HG02938 (cell line): ENCODE results near the gene NACA.
A peak's percentile ranks its signal among the peaks of the same experiment; 100 is the strongest.
"Not testable (repeated sequence)": the region's sequence is repeated elsewhere in the genome, so short reads cannot be mapped to it uniquely, and the experiment has no call there.

Experiments
- ATAC-seq: cut with Tn5 transposase; IDR thresholded peaks from one replicate; pipeline ENCODE4 v1.9.1; 2021; ENCODE audit warnings: mild to moderate bottlenecking, moderate library complexity; ENCODE audit not compliant: unreplicated experiment

The NACA gene

DNA sequence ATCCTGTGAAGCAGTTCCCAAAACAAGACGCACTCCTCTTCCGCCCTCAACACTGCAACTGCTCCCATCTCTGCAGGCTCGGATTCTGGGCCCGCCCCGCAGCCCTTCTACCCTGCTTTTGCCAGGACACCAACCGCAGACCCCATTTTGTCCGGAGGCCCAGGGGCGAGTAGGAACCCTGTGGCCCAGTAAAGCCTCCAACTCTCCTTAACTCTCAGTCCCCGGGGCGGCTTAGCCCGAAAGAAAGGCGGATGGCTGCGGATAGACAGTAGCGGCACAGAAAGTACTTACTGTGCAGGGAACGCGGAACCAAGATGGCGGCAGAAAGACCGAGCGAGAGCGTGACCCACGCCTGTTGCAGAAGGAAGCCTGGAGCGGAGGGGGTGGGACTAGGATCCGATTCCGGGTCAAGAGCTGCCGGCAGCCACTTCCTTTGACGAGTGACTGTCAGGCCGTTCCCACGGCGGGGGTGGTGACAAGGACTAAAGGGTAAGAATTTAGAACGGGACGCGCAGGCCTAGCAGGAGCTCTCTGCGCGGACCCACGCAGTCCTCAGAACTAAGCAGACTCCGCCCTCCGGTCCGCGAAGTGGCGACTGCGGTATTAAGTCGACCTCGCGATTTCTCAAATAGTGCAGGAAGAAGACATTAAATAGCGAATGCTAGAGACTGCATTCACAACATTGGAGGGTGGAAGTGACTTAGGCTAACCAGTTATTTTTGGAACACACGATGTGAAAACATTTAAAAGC, at the start of gene NACA:
NACA (minus strand) TSS at position 328 of the 751 bp plus-strand sequence. CDS start 778 bp downstream, outside the sequence.
- peak; percentile 92 for ATAC-seq

DNA sequence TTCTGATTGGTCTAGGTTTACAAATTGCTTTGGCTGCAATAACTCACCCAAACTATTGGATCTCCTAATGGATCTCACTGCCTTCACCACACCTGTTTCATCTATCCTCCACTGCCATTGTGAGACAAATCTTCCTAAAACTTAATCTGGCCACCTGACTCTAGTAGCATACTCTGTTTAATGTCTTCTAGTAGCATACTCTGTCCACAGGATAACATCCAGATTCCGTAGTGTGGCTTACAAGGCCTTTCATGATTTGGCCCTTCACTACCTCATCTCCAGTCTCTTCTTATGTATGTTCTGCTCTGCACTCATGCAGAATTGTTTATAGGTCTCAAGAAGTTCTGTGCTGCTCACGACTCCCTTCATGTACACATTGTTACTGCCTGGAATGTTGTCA, 48.0 kb upstream of the NACA start:
- no peak for ATAC-seq

DNA sequence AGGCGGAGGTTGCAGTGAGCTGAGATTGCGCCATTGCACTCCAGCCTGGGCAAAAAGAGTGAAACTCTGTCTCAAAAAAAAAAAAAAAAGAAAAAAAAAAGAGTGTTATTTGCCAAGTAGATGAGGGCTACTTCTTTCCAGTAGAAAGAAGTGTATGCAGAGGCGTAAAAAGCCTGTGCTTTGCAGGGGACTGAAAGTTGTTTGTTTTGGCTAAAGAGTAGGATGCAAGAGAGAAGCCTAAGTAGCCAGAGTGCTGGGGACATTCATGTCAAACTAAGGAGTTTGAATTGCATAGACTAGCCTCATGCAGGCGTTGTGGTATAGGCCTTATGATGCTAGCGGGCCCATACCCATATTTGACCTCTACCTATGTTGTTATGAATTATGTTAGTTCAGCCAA, 47.5 kb upstream of the NACA start:
- no peak for ATAC-seq

DNA sequence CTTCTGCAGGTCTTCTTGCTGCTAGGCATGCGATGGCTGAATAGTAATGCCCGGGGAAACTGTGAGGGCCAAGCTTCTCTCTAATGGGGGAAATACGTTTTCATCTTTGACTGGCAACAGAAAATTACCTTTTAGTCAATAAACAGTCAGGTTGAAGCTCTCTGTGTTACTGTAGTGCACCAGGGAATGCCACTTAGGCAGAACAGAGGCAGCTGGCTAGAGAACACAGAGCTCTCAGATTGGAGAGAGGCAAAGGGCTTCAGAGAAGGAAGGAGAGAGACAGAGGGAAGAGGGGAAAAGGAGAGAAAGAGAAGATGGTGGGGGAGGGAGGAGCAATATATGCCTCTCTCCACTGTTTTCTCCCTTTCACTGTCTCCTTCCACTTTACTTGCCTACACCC, 44.8 kb upstream of the NACA start:
- ATAC-seq = no peak

DNA sequence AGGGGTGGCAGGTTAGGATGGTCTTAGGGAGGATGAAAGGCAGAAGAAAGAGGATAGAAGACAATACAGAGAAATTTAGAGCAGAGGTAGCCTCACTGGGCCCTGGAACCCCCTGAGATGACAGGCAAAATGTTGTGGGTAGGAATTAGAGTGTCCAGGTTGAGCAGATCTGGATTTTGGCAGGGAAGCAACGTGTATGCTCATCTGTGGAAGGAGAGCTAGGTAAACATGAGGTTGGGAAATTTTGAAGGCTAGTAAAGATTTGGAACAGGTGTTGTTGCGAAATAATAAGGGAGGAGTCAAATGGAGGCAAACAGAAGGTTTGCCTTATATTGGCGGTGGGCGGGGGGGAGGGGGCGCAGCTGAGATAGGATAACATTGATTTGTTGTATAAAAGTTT, 43.3 kb upstream of the NACA start:
- no peak for ATAC-seq

DNA sequence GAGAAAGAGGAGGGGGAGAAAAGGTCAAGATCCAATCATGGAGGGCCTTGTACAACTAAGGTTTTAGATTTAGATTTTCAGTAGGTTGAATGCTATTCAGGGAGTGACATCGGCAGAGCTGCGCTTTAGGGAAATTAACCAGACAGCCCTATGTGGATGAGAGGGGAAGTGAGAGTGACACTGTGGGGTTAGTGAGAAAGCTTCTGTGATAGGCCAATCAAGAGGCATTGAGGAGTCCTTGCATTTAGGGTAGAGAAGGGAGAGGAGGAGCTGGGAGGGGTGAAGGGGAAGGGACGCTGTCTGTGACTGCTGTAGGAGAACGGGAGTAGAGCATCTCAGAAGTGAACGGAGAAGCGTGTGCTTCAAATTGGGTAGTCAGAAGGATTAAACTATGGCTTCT, 41.4 kb upstream of the NACA start:
- peak; percentile 95 for ATAC-seq

DNA sequence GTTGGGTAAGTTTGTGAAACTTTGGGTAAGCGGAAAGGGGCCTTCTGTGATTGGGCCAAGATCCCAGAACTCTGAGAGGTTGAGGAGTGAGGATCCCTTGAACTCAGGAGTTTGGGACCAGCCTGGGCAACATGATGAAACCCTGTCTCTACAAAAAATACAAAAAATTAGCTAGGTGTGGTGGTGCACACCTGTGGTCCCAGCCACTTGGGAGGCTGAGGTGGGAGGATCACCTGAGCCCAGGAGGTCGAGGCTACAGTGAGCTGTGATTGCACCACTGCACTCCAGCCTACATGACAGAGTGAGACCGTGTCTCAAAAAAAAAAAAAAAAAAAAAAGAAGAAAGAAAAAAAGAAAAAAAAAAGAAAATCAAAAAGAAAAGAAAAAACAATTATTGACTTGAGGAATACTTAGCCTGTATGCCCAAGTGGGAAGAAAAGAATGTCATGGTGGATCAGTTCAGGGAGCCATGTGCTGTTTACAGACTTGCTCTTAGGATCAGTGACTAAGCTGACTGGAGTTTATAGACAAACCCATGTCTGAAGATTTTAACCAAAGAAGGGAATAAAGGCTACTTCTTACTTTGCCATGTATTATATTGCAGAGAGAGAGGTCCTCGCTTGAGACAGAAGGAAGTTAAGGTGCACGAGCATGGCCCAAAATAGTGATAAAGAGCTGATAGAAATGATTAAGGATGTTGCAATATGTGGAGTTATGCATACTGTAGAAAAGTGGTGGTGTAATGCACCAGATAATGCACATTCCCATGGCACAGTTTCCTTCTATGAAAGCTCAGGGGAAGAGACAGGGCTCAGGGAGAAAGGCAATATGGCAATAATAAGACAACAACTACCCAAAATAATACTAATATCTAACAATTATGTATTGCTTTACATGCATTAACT, 38.9 kb upstream of the NACA start:
- ATAC-seq = no peak

DNA sequence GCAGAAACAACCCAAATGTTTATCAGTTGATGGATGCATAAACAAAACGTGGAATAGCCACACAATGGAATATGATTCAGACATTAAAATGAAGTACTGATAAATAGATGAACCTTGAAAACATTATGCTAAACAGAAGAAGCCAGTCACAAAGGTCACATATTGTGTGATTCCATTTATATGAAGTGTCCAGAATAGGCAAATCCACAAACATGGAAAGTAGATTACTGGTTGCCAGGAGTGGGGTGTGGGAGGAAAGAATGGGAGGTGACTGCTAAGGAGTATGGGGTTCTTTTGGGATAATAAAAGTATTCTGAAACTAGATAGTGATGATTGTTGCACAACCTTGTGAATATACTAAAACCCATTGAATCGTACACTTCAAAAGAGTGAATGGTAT, 36.7 kb upstream of the NACA start:
- no peak for ATAC-seq

DNA sequence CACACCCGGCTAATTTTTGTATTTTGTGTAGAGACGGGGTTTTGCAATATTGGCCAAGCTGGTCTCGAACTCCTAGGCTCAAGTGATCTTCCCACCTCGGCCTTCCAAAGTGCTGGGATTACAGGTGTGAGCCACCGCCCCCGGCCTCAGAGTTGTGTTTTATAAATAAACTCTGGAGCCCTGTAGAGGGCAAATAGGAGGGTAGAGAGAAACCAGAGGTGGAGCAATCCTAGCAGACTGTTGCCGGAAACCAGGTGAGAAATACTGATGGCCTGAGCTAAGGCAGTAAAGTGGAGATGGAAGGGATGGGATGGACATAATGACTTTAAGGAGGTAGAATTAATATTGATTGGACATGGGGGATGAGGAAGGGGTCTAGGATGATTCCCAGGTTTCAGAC, 35.4 kb upstream of the NACA start:
- ATAC-seq = no peak

DNA sequence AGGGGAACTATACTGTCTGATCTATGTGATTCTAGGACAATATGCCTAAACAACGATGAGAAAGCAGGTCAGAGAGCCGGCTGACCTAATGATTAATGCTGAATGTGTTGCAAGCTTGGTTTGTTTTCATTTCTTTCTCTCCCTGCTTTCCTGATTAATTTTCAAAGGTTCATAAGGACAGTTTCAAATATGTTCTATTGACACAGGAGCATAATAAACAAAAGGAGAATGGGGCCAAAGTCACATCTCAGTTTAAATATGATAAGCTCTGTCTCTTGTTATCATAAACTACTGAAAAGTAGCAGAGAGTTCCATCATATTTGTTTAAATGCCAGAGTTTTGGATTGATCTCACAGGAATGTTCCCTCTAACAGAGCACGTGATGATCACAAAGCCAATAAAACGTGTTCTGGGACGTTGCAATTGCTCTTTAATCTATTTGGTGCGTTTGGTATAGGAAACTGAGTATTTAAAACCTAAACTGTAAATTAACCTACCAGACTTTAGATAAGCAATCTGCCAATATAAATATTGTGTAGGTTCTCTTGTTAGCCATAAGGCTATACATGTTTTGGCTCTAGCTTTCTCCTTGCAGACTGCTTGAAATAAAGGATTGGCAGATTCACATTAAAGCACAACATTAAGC, 34.3 kb upstream of the NACA start:
- no peak for ATAC-seq

DNA sequence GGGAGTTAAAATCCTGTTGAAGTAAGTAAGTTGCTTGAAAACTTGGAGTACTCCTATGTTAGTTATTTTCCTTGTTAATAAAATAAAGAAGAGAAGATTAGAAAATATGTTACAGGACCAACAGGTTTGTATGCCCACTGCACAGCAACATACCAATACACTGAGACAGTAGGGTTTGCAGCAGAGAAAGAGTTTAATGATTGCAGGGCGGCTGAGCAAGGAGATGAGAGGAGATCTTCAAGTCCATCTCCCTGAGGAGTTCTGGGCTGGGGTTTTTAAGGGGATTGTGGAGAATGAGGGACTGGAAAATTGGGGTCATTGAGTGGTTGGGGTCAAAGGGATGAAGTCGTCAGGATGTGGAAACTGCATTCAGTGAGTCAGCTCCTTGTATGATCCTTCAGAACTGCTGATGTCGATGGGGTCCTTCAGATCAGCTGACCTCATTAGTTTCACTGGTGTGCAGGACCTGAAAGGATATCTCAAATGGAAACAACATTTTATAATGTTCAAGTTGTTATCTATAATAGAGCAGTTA, 33.7 kb upstream of the NACA start:
- no peak for ATAC-seq

DNA sequence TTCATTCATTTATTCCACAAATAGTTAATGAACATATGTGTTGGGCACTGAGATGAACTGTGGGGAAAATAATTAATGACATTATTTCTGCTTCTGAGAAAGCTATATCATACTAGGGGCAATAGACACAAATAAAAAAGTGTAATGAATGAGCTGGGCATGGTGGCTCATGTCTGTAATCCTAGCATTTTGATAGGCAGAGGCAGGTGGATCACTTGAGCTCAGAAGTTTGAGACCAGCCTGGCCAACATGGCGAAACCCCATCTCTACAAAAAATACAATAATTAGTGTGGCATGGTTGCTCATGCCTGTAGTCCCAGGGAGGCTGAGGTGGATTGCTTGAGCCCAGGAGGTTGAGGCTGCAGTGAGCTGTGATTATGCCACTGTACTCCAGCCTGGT, 32.9 kb upstream of the NACA start:
- ATAC-seq = not testable (repeated sequence)

DNA sequence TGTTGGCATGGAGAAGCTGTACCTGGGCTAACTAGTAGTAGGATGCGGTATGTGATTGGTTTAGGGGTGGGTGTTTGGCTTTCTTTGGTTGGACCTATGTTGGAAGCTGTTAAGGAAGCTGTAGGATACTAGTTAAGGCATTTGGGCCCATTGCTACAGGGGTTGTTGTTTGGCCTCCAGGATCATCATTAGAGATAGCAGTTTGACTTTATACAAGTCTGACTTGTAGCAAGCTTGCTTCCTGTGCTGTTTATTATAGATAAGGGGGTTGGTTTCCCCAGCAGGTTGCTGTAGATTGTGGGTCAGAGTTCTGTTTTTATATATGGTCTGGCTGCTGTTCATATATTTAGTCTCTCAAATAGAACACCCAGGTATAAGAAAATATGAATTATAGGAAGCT, 28.5 kb upstream of the NACA start:
- no peak for ATAC-seq

DNA sequence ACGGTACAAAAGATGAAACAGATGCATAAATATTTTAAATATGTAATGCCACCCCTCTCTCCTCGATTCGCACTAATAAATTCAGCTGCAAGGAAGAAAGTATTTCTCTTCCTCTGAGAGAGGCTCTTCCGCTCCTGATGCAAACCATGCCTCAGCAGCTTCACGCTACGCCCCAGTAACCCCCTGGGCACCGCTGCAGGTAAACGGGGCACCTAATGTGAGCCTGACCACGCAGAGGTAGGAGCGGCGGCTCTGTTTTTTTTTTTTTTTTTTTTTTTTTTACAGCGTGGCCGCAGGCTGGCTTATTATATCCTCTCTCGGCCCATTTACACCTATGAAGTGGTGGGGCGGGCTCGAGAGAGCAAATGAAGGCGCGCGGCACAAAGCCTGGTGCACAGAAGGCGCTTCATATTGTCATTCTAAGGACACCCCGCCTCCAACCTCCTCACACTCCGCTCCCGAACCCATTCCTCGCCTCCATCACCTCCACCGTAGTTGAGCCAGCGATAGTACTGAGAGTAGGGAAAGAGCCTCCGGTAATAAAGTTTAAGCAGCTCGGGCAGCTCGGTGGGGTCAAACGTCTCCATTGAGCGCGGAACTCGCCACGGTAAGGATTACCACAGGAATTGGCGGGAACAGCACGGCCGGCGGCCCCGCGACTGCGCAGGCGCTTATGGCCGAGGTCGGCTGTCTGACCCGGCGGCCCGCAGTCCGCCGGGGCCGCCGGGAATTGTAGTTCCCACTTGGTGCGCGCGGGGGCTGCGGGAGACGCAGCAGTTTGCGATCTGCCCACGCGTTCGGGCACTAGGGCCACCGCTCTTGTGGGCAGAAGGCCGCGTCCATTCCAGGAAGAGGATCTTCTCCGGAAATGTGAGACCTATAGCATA, 26.9 kb upstream of the NACA start, which contains the start of gene PRIM1:
PRIM1 (minus strand) TSS at position 612 of the 887 bp plus-strand sequence; CDS start at position 587, 25 bp downstream.
- ATAC-seq = peak; percentile 61

DNA sequence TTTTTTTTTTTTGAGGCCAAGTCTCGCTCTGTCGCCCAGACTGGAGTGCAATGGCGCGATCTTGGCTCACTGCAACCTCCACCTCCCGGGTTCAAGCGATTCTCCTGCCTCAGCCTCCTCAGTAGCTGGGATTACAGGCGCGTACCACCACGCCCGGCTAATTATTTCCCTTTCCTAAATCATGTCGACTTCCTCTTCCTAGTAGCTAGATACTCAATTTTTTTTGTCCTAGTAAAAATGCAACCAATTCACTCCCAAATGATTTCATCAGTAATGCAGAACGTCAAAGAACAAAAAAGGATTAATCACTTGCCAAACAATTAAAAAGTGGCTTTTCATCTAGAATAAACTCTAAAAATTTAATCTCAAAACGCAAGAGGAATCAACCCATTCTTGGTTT, 25.5 kb upstream of the NACA start:
- ATAC-seq = not testable (repeated sequence)

DNA sequence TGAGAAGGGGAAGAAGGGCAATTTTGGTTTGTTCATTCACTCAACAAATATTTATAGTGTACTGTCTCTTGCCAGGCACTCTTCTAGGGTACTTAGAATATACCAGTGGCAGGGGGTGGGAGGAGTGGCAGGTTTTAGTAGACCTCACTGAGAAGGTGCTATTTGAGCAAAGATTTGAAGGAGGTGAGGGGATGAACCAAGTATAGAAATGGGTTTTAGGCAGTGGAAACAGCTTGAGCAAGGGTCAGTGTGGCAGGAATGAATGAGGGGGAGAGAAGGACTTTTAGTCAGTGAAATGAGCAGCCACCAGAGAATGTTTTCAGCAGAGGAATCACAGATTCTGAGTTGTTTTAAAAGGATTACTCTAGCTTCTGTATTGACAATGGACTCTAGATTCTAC, 24.8 kb upstream of the NACA start:
- no peak for ATAC-seq

DNA sequence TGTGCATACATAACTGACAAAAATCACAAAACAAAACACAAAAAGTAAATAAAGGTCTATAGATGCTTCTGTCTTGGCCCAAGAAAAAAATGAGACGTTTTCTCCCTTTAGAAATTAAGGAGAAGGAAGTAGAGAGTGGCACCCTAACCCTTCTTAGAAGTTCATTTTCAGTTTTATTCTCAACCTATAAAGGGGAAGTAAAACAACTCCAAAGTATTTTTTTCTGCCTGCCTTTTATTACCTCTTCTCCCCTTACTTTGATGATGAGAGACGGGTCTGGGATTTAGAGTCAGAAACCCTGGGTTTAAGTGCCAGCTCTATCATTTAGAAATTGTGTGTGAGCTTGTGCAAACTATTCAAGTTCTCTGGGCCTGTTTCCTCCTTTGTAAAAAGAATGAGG, 24.3 kb upstream of the NACA start:
- ATAC-seq = no peak

DNA sequence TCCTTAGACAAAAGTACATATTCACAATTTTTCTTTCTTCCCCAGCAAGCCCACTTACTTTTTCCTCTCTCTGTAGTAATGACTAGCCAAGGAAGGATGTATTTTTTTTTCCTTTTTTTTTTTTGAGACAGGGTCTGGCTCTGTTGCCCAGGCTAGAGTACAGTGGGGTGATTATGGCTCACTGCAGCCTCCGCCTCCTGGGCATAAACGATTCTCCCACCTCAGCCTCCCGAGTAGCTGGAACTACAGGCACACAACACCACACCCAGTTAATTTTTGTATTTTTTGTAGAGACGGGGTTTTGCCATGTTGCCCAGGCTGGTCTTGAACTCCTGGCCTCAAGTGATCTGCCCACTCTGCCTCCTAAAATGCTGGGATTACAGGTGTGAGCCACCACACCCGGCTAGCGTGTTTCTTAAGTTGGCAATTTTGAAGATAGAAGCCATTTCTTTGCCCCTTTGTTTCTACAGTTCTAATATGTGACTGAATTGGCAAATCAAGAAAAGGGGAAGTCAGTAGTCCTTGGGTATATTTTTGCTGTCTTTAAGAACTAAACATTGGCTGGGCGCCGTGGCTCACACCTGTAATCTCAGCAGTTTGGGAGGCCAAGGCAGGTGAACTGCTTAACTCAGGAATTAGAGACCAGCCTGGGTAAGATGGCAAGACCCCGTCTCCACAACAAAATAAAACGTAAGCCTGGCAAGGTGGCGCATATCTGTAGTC, 3.2 kb upstream of the NACA start:
- no peak for ATAC-seq

DNA sequence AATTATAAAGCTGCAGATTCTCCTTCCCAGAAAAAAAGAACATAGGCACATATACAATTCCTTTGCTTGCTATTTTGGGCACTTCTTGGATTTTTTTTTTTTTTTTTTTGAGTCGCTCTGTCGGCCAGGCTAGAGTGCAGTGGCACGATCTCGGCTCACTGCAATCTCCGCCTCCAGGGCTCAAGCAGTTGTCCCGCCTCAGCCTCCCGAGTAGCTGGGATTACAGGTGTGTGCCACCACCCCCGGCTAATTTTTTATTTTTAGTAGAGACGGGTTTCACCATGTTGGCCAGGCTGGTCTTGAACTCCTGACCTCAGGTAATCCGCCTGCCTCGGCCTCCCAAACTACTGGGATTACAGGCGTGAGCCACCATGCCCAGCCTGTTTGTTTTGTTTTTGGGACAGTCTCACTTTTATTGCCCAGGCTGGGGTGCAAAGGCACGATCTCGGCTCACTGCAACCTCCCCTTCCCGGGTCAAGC, 1.1 kb upstream of the NACA start:
- ATAC-seq = not testable (repeated sequence)
